ENCODE results near the gene COPS7A.

The COPS7A gene

GRCh38 chr12:6723607-6724408, at the start of gene COPS7A (continued):
- TF ChIP-seq PRDM2 (tag by site-specific recombination; IDR thresholded peaks at IDR 0.05; ENCODE audit: borderline replicate concordance): no peak
- no peak for TF ChIP-seq ZNF302 (tag by site-specific recombination; IDR thresholded peaks at IDR 0.05; ENCODE audit: low read depth)
- TF ChIP-seq MYNN (tag by site-specific recombination; IDR thresholded peaks at IDR 0.05; ENCODE audit: borderline replicate concordance): no peak
- TF ChIP-seq ZNF580 (tag by site-specific recombination; IDR thresholded peaks at IDR 0.05): peak; percentile 44; the same call in 1 of the 2 replicates
- no peak for TF ChIP-seq HOXC10 (CRISPR knock-in tag; IDR thresholded peaks at IDR 0.05)
- TF ChIP-seq ZNF24 (tag by site-specific recombination; IDR thresholded peaks at IDR 0.05): peak; percentile 86
- TF ChIP-seq KLF8 (tag by site-specific recombination; IDR thresholded peaks at IDR 0.05): peak; percentile 97
- TF ChIP-seq PBX3 (CRISPR knock-in tag; IDR thresholded peaks at IDR 0.05): 0 out of 2 replicates have a peak, but pooled peaks have one; percentile 55
- peak; percentile 92 for TF ChIP-seq ZFP69B (tag by site-specific recombination; IDR thresholded peaks at IDR 0.05)
- TF ChIP-seq ZNF16 (tag by site-specific recombination; IDR thresholded peaks at IDR 0.05; ENCODE audit: low read depth): no peak
- 0 out of 2 replicates have a peak, but pooled peaks have one; percentile 37 for TF ChIP-seq BCL11B (tag by site-specific recombination; IDR thresholded peaks at IDR 0.05; ENCODE audit: low read depth)
- TF ChIP-seq ZNF23 (tag by site-specific recombination; IDR thresholded peaks at IDR 0.05; ENCODE audit: borderline replicate concordance): no peak
- no peak for TF ChIP-seq ZSCAN23 (tag by site-specific recombination; IDR thresholded peaks at IDR 0.05)
- peak; percentile 67; the same call in 1 of the 2 replicates for TF ChIP-seq KLF16 (tag by site-specific recombination; IDR thresholded peaks at IDR 0.05)
- TF ChIP-seq ZNF19 (tag by site-specific recombination; IDR thresholded peaks at IDR 0.05; ENCODE audit: low read depth): no peak
- TF ChIP-seq ZNF239 (tag by site-specific recombination; IDR thresholded peaks at IDR 0.05): no peak
- no peak for TF ChIP-seq ZNF777 (tag by site-specific recombination; IDR thresholded peaks at IDR 0.05; ENCODE audit: borderline replicate concordance)
- TF ChIP-seq CTCF (tag by site-specific recombination; IDR thresholded peaks at IDR 0.05): peak; percentile 63; the same call in 1 of the 2 replicates
- TF ChIP-seq ZSCAN18 (tag by site-specific recombination; IDR thresholded peaks at IDR 0.05): no peak; the same call in 1 of the 2 replicates
- TF ChIP-seq INSM2 (tag by site-specific recombination; IDR thresholded peaks at IDR 0.05): peak; percentile 78; the same call in 1 of the 2 replicates
- TF ChIP-seq ZNF366 (tag by site-specific recombination; conservative IDR thresholded peaks at IDR 0.05): peak; percentile 92
- peak; percentile 92 for TF ChIP-seq ELK4 (IDR thresholded peaks at IDR 0.05; ENCODE audit: borderline replicate concordance, low read depth, low read length)
- TF ChIP-seq ZNF169 (tag by site-specific recombination; IDR thresholded peaks at IDR 0.05): no peak
